ENCODE data around the gene CCR5AS.
A peak's percentile ranks its signal among the peaks of the same experiment; 100 is the strongest.

CCR5AS gene

GRCh38 chr3:46401579-46401978, 5.3 kb downstream of the CCR5AS start:
- H3K27ac ChIP-seq (ENCODE audit: low read depth in 2 of 2, low read length in 2 of 2) = no peak overlapping the region
- no peak overlapping the region for H3K4me3 ChIP-seq (ENCODE audit: low read length in 3 of 3)
- no peak for DNase-seq
- no peaks in the 10 kb centered on the region for H3K27me3 ChIP-seq (ENCODE audit: control insufficient read depth, insufficient read depth, low read length)
- H3K36me3 ChIP-seq (ENCODE audit: control insufficient read depth in 2 of 3, insufficient read depth in 3 of 3, low read length in 3 of 3) = no peaks in the 10 kb centered on the region
- H3K9ac ChIP-seq (ENCODE audit: low read length in 3 of 3) = no peak overlapping the region
- no peak for TF ChIP-seq CTCF (IDR thresholded peaks at IDR 0.05; ENCODE audit: borderline replicate concordance, extremely low read depth, insufficient read depth)
- intact Hi-C loops (cut with DNase I) = no loop called here
- no peak for FAIRE-seq
- H3K4me1 ChIP-seq (ENCODE audit: control insufficient read depth in 2 of 3, insufficient read depth in 2 of 3, low read depth in 1 of 3, low read length in 3 of 3) = peaks cover 0 to 13% (median 6%) of the 10 kb centered on the region in 3 donors
- H3K9me3 ChIP-seq (ENCODE audit: control insufficient read depth in 2 of 3, insufficient read depth in 1 of 3, low read length in 3 of 3) = no peaks in the 10 kb centered on the region

- Histone ChIP-seq H3K4me3 (ENCODE audit: low read length in 3 of 3) (no peak overlapping the region), H3K9ac (ENCODE audit: low read length in 3 of 3) (no peak overlapping the region), H3K9me3 (ENCODE audit: control insufficient read depth in 2 of 3, insufficient read depth in 1 of 3, low read length in 3 of 3) (no peaks in the 10 kb centered on the region), H3K27me3 (ENCODE audit: control insufficient read depth, insufficient read depth, low read length) (no peaks in the 10 kb centered on the region), H3K27ac (ENCODE audit: low read depth in 2 of 2, low read length in 2 of 2) (no peak overlapping the region), H3K4me1 (ENCODE audit: control insufficient read depth in 2 of 3, insufficient read depth in 2 of 3, low read depth in 1 of 3, low read length in 3 of 3) (peaks cover 0 to 6% (median 3%) of the 10 kb centered on the region in 3 donors), H3K36me3 (ENCODE audit: control insufficient read depth in 2 of 3, insufficient read depth in 3 of 3, low read length in 3 of 3) (no peaks in the 10 kb centered on the region)
- DNase-seq = no peak
- TF ChIP-seq CTCF (IDR thresholded peaks at IDR 0.05; ENCODE audit: borderline replicate concordance, extremely low read depth, insufficient read depth) = no peak
- intact Hi-C loops (cut with DNase I) = no loop called here
- FAIRE-seq = no peak
Measured at GRCh38 chr3:46400846-46401245, 6.0 kb downstream of the CCR5AS start.

GRCh38 chr3:46400000-46400734, 6.7 kb downstream of the CCR5AS start:
- H3K9ac ChIP-seq (ENCODE audit: low read length in 3 of 3) = no peak overlapping the region
- FAIRE-seq (no peak), DNase-seq (peak in 2 of 5 donors; percentile 22 to 56)
- H3K4me1 ChIP-seq (ENCODE audit: control insufficient read depth in 2 of 3, insufficient read depth in 2 of 3, low read depth in 1 of 3, low read length in 3 of 3) = peaks cover 0 to 6% (median 0%) of the 10 kb centered on the region in 3 donors
- no peaks in the 10 kb centered on the region for H3K27me3 ChIP-seq (ENCODE audit: control insufficient read depth, insufficient read depth, low read length)
- TF ChIP-seq CTCF (IDR thresholded peaks at IDR 0.05; ENCODE audit: borderline replicate concordance, extremely low read depth, insufficient read depth) = no peak
- H3K9me3 ChIP-seq (ENCODE audit: control insufficient read depth in 2 of 3, insufficient read depth in 1 of 3, low read length in 3 of 3) = no peaks in the 10 kb centered on the region
- H3K27ac ChIP-seq (ENCODE audit: low read depth in 2 of 2, low read length in 2 of 2) = no peak overlapping the region
- H3K4me3 ChIP-seq (ENCODE audit: low read length in 3 of 3) = no peak overlapping the region
- no peaks in the 10 kb centered on the region for H3K36me3 ChIP-seq (ENCODE audit: control insufficient read depth in 2 of 3, insufficient read depth in 3 of 3, low read length in 3 of 3)
- intact Hi-C loops (cut with DNase I) = no loop called here

Data from kidney (tissue), 13 donors.